NCI-H187 (cell line): ENCODE measurements around the gene CCDC201.
A peak's percentile ranks its signal among the peaks of the same experiment; 100 is the strongest.

ENCODE experiments used
- DNase-seq, 2 experiments: peaks; one replicate each; lab custom pipeline; 2025; lab: John Stamatoyannopoulos, UW

Gene CCDC201

DNA sequence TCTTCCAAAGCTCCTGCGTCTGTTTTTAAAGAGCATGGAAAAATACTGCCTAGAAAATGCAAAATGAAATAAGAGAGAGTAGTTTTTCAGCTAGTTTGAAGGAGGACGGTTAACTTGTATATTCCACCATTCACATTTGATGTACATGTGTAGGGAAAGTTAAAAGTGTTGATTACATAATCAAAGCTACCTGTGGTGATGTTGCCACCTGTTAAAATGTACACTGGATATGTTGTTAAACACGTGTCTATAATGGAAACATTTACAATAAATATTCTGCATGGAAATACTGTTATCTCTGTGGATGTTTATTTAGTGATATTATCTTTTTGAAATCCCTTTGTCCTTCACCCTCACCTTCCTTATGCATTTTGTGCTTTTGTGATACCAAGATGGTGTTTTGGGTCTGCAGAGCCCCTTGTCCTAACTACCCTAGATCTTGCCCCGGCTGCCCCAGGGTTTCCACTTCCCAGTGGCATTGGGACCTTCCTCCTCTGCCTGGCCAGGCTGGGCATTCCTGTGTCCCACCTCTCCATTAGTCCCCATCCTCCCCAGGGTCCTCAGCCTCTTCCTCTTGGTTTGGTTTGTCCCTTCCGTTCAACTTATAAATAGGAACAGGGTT lies 20.6 kb upstream of the CCDC201 start:
- no peak for DNase-seq

DNA sequence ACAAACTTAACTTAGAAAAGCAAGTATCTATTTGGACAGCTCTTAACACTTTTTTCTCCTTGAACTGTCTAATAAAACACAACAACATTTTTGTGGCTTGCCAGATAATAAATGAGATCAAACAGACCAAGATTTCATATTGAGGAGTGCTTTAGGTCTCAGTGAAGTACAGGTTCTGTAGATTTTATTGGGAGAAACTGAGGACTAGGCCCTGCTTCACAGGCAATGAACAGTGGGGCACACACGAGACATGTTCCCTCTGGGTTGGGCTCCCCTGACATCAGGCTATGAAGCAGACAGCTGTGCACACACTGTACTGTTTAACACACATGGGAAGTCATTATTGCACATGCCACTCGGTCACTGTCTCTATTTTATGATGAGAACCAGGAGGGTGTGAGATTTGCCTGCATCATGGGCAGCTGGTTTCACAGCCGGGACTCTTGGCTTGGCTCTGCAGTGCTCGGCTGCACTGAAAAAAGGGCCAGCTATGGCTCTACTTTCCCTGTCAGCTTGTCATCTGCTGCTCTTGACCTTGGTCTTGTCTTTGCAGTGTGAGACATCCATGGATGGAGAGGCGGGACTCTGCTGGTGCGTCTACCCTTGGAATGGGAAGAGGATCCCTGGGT lies 19.6 kb upstream of the CCDC201 start:
- DNase-seq: no peak

DNA sequence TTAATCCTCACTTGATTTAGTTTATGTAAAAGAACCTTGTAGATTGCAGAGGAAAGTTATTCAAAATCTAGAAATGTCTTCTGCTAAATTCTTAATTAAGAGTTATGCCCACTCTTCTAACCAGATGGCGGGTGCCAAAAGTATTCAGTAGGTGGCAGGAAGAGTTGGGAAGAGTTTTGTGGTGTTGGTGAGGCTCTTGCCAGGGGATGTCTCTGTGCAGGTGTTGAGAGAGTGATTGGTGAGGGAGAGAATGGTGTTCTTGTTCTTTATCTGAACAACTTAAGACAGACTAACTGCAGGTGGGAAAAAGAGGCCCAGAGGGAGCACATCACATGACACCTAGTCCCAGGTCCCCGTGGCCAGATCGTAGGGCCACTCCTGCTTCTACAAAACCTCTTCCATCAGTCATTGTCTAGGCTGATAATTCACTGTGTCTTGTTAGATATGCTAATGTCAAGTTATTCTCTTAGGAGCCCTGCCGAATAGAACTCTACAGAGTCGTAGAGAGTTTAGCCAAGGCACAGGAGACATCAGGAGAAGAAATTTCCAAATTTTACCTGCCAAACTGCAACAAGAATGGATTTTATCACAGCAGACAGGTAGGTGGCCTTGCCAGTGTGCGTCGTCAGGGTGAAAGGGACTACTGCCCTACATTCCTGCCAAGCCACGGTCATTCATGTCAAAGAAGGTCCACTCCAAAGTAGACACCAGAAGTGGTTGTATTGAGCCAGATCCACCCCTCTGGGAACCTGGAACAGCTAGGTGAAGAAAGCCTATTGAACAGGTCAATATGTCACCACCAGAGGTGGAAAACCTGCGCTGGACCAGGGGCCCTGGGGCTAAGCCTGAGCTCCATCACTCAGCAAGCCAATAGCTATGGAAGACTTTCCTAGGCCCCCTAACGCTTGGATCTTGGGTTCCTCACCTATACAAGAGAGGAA lies 18.9 kb upstream of the CCDC201 start:
- no peak for DNase-seq

GRCh38 chr7:45890902-45891461 lies 18.1 kb upstream of the CCDC201 start:
- DNase-seq: no peak

DNA sequence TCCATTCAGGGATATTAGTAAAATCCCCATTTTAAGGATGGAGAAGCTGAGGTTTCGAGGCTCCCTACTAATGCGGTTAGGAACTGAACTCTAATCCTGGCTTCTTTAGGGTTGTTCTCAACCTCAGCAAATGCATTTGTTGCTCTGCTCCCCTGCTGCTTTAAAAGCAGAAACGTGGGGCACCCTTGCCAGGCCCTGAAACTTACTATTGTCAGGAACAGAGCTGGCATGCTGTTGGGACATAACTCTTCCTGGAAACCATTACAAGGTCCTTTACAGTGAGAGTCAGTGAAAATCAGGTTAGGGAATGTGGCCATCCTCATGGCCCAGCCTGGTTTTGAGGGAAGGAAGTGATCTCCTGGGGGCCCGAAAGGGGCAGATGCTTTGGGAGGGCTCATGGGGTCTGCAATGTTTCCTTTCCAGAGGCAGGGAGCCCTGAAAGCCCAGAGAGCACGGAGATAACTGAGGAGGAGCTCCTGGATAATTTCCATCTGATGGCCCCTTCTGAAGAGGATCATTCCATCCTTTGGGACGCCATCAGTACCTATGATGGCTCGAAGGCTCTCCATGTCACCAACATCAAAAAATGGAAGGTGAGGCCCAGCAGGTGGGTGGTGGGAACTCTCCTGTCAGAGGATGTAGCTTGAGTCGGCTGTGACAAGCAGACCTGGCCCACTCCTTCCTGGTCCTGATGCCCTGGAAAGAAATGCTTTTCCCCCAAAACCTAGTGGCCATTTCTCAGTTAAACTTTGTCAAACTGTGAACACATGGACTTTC lies 17.4 kb upstream of the CCDC201 start:
- DNase-seq: no peak

GRCh38 chr7:45889367-45890067 lies 16.6 kb upstream of the CCDC201 start:
- DNase-seq: no peak

DNA sequence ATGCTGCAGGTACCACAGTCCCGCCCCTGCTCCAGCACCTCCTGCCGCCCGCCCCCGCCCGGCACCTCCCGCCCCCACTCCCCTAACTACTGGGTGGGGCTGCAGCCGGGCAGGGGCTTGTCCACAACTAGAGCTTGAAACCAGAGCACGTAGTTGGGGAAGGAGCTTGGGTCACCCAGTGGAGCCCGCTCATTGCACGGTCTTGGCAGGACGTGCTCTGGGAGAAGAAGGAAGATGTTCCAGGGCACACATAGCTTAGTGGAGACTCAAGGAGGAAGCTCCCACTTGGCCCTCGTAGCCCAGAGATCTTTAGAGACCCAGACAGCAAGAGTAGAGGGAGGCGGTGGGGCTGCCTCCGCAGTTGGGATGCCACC lies 16.1 kb upstream of the CCDC201 start:
- no peak for DNase-seq

GRCh38 chr7:45888185-45888992 lies 15.5 kb upstream of the CCDC201 start, which contains the start of gene IGFBP1:
Gene IGFBP1 (plus strand): TSS chr7:45888488. CDS start chr7:45888653, 165 bp downstream.
- no peak for DNase-seq

DNA sequence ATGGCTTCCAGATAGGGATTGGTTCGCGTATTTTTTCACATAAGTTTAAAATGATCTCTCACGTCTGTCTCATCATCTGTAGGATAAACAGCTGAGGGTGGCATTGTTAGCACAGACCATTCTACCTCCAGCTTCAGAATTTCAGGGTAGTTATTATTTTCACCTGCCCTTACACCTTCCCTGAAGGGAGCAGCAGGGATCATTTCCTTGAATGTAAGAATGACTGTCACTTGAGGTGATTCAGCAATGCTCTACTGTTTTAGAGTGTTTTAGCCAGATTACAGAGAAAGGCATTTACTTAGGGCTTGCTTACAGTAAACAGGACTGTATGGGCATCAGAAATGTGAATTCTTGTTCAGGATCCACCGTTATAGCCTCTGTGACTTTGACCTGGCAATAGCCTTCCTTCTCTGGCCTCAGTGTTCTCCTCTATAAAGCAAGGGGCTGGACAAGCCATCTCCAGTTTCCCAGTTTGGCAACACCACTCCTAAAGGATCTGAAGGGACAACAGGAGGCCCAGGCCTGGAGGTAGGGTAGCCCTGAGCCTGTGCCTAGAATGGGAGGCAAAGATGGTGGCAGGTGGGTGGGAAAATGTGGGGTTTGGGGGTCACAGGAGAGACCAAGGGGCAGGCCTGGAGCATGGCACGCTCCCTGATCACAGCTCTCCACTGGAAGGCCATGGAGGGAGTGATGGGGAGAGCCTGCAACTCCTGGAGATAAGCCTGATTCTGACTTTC lies 14.2 kb upstream of the CCDC201 start:
- no peak for DNase-seq

DNA sequence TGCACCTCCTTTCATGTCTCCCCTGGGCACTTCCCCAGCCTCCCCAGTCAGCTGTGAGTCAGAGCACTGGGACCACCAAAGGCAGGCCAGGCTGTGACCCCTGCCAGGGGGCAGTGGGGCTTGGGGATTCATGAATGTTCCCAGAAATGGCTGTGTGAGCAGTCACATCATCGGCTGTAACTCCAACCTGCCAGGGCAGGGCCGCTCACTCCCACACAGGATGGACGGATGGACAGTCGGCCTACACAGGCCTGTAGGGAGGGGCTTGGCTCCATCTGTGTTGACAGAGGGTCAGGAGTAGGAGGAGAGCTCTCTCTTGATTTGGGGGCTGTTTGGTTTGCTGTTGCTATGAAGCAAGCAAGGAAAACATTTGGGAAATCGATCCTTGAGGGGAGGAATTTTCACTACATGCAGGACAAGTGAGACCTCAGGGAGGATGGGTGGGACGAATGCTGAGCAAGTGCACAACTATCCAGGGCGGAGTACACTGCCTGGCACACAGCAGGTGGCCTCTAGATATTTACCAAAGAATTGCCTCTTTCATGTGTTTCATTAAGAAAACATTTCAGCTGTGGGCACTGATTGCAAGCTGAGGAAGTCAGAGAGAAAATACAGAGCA lies 12.5 kb upstream of the CCDC201 start:
- no peak for DNase-seq

DNA sequence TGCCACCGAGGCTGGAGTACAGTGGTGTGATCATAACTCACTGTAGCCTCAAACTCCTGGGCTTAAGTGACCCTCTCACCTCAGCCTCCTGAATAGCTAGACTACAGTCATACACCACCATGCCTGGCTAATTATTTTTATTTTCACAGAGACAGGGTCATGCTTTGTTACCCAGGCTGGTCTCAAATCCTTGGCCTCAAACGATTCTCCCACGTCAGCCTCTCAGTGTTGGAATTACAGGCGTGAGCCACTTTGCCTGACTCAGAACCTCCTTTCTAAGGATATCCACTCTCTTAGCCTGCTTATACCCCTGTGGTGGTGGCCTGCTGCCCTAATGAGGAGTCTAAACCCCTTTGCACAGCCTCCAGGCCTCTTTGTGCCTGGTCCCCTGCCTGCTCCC lies 11.3 kb upstream of the CCDC201 start:
- DNase-seq: no peak

GRCh38 chr7:45882465-45882810 lies 9.6 kb upstream of the CCDC201 start:
- DNase-seq: peak; percentile 42 to 60

GRCh38 chr7:45881759-45882464 lies 9.0 kb upstream of the CCDC201 start:
- DNase-seq: no peak

- no peak for DNase-seq
Measured at GRCh38 chr7:45881280-45881758, 8.4 kb upstream of the CCDC201 start.

GRCh38 chr7:45880433-45880860 lies 7.6 kb upstream of the CCDC201 start:
- DNase-seq: no peak

DNA sequence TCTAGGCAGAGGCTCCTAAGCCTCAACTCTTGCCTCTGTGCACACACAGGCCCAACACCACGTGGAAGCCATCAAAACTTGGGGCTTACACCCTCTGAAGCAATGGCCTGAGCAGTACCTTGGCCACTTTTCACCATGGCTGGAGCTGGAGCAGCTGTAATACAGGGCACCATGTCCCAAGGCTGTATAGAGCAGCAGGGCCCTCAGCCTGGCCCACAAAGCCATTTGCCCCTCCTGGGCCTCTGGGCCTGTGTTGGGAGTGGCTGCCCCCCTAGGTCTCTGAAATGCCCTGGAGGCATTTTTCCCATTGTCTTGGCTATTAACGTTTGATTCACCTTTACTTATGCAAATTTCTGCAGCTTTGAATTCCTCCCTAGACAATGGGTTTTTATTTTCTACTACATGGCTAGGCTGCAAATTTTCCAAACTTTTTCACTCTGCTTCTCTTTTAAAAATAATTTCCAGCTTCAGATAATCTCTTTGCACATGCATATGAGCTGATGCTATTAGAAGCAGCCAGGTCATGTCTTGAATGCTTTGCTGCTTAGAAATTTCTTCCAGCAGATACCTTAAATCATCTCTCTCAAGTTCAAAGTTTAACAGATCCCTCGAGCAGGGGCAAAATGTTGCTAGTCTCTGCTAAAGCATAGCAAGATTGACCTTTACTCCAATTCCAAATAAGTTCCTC lies 5.7 kb upstream of the CCDC201 start:
- DNase-seq: no peak

- DNase-seq: no peak
Measured at GRCh38 chr7:45876519-45876918, 3.6 kb upstream of the CCDC201 start.
